Measurements from ENCODE around the gene SGCA. TPM values are rescaled to one million over a fixed set of nuclear protein-coding genes. Genes with fewer than 3 reads are reported as not detected.

SGCA gene
- total and polyA plus RNA-seq, 9 of the 15 experiments (the other 6 are each of a cell fraction or from before 2014, with no cell fraction given) = not detected

DNA sequence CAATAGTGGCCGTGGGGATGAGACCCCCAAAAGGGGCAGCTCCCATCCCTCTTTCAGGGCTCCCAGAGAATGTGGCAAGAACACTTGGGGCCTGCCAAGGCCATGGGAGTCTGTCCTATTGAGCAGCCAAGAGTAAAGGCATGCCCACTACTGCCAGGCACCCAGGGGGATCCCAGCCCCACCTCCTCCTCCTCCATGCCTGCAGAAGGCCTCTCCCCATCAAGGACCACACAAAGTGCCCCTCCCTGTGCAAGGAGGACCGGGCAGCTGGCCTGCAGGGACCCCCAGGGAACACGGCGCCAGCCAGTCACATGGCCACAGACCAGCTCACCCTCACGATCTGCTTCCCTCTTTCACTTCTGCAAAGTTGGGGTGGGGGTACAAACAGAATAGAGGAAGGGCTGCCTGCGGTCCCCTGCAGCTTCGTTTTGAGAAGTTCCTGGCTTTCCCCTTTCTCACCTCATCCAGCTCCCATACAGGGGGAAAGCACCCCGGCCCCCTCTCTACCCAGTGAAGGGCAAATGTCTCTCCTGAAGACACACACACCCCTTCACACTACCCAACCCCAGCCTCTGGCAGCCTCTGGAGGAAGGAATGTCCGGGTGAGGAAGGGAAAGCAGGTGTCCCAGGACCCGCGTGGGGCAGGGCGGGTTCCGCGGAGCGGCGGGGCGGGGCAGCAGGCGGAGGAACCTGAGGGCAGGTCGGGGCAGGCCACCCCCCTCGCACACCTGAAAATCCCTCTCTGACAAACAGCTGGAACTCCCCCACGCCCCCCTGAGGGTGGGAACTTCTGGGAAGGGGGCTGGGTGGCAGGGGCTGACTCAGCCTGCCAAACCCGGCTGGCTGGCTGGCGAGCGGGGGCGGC lies 17.3 kb upstream of the SGCA start (continued):
- TF ChIP-seq, protein P1, sequence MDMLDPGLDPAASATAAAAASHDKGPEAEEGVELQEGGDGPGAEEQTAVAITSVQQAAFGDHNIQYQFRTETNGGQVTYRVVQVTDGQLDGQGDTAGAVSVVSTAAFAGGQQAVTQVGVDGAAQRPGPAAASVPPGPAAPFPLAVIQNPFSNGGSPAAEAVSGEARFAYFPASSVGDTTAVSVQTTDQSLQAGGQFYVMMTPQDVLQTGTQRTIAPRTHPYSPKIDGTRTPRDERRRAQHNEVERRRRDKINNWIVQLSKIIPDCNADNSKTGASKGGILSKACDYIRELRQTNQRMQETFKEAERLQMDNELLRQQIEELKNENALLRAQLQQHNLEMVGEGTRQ (CRISPR knock-in tag; IDR thresholded peaks at IDR 0.05) = peak; percentile 48
- no peak for TF ChIP-seq NCOR1 (IDR thresholded peaks at IDR 0.05)
- TF ChIP-seq SPI1 (IDR thresholded peaks at IDR 0.05; ENCODE audit: borderline replicate concordance, low read depth, low read length) = peak; percentile 75
- TF ChIP-seq ZNF324 (CRISPR knock-in tag; IDR thresholded peaks at IDR 0.05) = no peak
- no peak for TF ChIP-seq POU5F1 (IDR thresholded peaks at IDR 0.05; ENCODE audit: borderline replicate concordance, low read depth, low read length, partially characterized antibody)
- TF ChIP-seq, protein P2, sequence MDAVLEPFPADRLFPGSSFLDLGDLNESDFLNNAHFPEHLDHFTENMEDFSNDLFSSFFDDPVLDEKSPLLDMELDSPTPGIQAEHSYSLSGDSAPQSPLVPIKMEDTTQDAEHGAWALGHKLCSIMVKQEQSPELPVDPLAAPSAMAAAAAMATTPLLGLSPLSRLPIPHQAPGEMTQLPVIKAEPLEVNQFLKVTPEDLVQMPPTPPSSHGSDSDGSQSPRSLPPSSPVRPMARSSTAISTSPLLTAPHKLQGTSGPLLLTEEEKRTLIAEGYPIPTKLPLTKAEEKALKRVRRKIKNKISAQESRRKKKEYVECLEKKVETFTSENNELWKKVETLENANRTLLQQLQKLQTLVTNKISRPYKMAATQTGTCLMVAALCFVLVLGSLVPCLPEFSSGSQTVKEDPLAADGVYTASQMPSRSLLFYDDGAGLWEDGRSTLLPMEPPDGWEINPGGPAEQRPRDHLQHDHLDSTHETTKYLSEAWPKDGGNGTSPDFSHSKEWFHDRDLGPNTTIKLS (IDR thresholded peaks at IDR 0.05; ENCODE audit: borderline replicate concordance, low read depth) = no peak
- TF ChIP-seq, protein P3, sequence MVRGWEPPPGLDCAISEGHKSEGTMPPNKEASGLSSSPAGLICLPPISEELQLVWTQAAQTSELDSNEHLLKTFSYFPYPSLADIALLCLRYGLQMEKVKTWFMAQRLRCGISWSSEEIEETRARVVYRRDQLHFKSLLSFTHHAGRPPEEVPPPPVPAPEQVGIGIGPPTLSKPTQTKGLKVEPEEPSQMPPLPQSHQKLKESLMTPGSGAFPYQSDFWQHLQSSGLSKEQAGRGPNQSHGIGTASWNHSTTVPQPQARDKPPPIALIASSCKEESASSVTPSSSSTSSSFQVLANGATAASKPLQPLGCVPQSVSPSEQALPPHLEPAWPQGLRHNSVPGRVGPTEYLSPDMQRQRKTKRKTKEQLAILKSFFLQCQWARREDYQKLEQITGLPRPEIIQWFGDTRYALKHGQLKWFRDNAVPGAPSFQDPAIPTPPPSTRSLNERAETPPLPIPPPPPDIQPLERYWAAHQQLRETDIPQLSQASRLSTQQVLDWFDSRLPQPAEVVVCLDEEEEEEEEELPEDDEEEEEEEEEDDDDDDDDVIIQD (CRISPR knock-in tag; IDR thresholded peaks at IDR 0.05) = no peak
- no peak for TF ChIP-seq MAFG (tag; conservative IDR thresholded peaks at IDR 0.05)
- TF ChIP-seq TOE1 (IDR thresholded peaks at IDR 0.05; ENCODE audit: borderline replicate concordance) = no peak
- no peak for TF ChIP-seq TOE1 (CRISPR knock-in tag; IDR thresholded peaks at IDR 0.05; ENCODE audit: borderline replicate concordance, low read depth)
- TF ChIP-seq ETV1 (tag; conservative IDR thresholded peaks at IDR 0.05; ENCODE audit: low read depth) = no peak
- no peak for TF ChIP-seq CAMTA2 (CRISPR knock-in tag; conservative IDR thresholded peaks at IDR 0.05)
- no peak for TF ChIP-seq YBX1 (IDR thresholded peaks at IDR 0.05)
- TF ChIP-seq ZNF197 (CRISPR knock-in tag; IDR thresholded peaks at IDR 0.05; ENCODE audit: low read depth) = peak; percentile 38; the same call in 1 of the 2 replicates
- no peak for TF ChIP-seq DMBX1 (CRISPR knock-in tag; IDR thresholded peaks at IDR 0.05; ENCODE audit: borderline replicate concordance)
- no peak for TF ChIP-seq ZNF398 (CRISPR knock-in tag; IDR thresholded peaks at IDR 0.05)
- TF ChIP-seq RBFOX2 (IDR thresholded peaks at IDR 0.05; ENCODE audit: low read depth, low read length) = peak; percentile 53
- TF ChIP-seq NCOA6 (IDR thresholded peaks at IDR 0.05) = no peak
- peak; percentile 34; the same call in 1 of the 2 replicates for TF ChIP-seq RAD51 (IDR thresholded peaks at IDR 0.05; ENCODE audit: borderline replicate concordance, low read depth)
